Fibroblast of skin of scalp (primary cell): ENCODE results near the gene SIMC1.

Experiments
- DNase-seq: peaks from one replicate; pipeline ENCODE4 v3.0.0-alpha.2; 2013

SIMC1 gene

DNA sequence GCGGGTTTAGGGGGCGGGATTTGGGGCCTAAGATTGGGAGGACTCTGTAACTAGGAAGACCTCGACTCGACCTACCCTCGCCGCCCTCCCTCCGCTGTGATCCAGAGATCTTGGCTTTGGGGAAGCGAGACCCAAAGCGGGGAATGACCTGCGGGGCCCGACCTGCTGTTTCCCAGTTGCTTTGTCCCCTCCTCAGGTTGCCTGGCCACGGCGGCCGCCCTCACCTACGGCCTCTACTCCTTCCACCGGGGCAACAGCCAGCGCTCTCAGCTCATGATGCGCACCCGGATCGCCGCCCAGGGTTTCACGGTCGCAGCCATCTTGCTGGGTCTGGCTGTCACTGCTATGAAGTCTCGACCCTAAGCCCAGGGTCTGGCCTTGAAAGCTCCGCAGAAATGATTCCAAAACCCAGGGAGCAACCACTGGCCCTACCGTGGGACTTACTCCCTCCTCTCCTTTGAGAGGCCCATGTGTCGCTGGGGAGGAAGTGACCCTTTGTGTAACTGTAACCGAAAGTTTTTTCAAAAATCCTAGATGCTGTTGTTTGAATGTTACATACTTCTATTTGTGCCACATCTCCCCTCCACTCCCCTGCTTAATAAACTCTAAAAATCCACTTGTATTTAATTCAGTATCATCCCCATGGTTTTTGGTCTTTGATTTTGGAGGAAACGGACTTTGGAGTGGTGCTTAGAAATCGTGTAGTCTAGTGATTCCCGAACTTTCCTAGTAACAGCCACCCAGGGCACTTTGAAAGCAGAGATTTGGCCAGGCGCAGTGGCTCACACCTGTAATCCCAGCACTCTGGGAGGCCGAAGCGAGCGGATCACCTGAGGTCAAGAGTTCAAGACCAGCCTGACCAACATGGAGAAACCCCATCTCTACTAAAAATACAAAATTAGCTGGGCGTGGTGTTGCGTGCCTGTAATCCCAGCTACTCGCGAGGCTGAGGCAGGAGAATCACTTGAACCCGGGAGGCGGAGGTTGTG lies 151.2 kb downstream of the SIMC1 start:
- no peak for DNase-seq

DNA sequence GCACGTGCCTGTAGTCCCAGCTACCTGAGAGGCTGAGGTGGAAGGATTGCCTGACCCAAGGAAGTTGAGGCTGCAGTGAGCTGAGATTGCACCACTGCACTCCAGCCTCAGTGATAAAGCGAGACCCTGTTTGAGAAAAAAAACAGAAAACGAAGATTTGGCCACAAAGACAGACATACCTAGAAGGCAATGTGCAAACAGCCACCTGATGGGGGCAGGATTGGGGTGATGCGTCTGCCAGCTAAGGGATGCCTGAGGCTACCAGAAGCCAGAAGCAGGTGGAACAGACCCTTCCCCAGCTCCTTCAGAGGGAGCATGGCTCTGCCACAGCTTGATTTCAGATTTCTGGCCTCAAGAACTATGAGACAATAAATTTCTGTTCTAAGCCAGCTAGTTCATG lies 153.3 kb downstream of the SIMC1 start:
- DNase-seq, result no peak

DNA sequence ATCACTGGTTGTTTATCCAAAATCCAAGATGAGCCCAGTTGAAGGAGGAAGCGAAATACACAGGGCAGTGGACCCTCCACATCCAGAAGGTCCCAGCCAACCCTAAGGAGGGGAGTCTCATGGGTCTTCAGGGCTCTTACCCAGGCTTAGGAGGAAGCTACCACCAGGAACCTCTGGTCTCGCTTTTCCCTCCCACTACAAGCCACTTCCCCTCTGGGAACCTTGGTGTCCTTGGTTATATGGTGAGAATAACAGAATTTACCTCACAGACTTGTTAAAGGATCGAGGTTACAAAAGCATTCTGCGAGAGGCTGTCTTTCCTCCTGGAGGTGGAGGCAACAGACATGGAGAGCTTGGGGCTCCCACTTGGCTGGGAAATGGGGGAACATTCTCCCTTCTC lies 153.8 kb downstream of the SIMC1 start:
- no peak for DNase-seq

DNA sequence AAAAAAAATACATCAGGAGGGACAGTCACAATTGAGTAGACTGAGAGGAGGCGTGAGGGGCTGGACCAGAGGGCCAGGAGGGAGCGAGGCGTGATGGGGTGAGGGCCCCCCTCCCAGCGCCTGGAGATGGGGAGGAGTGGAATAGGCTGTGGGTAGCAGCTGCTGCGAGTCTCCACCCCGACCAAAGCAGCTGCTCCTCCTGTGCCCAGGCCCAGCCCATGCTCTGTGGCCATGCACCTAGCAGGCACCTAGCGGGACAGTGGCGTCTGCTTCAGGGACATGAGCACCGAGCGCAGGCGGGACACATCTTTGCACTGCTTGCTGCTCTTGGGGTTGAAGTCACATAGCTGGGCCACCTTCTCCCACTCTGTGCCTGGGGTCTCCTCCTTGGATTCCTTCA lies 154.3 kb downstream of the SIMC1 start:
- no peak for DNase-seq

DNA sequence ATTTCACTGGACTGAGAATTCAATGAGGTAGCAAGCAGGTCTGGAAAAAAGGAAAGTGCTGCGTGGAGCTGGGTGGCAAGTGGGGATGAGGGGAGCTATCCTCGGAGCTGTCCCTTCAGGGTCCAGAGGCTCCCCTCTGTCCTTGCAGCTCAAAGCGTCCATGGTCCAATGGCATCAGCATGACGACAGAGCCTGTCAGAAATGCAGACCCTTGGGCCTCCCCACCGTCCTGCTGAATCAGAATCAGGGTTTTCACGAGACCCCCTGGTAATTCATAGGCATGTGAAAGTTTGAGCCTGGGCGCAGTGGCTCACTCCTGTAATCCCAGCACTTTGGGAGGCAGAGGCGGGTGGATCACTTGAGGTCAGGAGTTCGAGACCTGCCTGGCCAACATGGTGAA lies 155.9 kb downstream of the SIMC1 start:
- DNase-seq, result no peak

DNA sequence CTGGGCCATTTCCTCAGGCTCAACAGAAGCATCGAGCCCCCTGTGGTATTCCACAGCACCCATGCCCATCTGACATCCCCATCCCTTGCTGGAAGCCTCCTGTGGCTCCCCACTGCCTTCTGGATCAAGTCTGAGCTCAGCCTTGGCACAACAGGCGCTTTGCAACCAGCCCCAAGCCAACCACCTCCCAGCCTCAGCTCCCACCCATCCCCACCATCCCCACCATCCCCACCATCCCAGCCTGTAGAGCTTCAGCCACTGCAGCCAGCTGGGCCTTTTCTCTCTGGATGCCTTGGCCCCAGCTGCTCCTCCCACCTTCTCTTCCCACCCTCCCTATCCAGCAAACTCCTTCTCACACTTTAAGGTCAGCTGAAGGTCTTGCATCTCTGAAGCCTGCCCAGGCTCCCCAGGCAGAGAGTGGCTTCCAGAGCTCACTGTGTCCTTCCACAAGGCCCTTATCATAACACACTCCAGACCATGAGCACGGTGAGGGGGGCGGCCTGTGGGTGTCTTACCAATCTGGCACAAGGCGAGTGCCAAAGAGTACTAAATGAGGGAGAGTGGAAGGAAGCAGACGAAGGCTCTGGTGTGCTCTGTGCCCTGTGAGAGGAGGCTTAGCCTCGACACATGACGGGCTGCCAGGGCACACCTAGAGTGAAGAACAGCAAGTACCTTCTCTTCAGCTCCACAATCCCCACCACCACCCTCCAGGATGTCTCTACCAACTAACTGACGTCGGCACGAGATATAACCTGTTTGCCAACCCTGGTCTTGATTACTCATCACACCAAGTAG lies 156.9 kb downstream of the SIMC1 start:
- DNase-seq, result no peak
